Activated CD4-positive, alpha-beta T cell treated with anti-CD3 and anti-CD28 coated beads for 4 hours (primary cell): ENCODE results near the gene ETV5.

Source experiments
- DNase-seq, 2 donors: peaks; one replicate each; pipeline ENCODE4 v3.0.0-alpha.2; 2020

ETV5 gene

DNA sequence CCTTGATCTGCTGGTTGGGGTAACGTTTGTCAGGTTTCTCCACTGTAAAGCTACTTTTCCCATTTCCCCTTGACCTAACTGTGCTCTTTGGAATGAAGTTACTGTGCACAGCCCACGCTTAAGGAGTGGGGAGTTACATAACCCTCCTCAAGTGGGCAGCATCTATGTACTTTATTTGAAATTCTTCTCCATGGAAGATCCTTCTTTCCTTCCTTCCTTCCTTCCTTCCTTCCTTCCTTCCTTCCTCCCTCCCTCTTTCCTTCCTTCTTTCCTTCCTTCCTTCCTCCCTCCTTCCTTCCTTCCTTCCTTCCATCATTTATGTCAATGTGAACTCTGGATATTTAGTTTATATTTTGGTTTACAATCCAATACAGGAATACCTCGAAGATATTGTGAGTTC is 94.0 kb downstream of the ETV5 start:
- DNase-seq = no peak

DNA sequence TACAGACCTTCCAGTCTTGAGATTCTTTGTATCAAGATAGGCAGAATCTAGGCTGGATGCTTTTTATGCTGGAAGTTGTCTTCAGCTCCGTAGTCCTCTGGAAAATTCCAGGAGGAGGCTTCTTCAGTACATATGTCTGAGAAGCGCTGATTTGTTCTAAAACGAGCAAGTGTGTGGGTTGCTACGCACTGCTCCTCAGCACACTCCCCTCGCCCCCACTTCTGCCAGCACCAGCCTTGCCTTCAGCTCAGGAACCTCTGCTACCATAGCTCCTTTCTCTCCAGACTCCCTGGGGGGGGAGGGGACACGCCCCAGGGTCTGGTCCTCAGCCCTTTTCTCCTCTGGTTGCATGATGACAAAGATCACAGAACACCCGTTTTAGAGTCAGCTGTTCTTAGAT is 95.6 kb downstream of the ETV5 start:
- DNase-seq = no peak

DNA sequence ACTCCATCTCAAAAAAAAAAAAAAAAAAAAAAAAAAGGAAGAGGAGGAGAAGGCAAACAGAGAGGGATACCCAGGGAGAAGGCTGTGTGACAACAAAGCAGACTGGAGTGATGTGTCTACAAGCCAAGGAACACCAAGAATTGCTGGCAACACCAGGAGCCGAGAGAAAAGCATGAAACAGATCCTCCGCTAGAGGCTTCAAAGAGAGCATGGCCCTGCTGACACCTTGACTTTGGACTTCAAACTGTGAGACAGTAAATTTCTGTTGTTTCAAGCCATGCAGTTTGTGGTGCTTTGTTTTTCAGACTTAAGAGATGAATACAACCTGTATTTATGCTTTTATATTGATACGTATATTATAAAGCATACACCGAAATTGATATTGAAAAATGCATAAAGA is 96.8 kb downstream of the ETV5 start:
- no peak for DNase-seq

DNA sequence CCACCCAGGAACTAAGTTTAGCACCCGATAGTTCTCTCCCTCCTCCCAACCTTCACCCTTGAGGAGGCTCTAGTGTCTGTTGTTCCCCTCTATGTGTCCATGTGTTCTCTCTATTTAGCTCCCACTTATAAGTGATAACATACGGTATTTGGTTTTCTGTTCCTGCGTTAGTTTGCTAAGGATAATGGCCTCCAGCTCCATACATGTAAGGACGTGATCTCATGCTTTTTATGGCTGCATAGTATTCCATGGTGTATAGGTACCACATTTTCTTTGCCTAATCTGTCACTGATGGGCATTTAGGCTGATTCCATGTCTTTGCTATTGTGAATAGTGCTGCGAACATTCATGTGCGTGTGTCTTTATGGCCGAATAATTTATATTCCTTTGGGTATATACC is 104.2 kb downstream of the ETV5 start:
- DNase-seq = no peak

DNA sequence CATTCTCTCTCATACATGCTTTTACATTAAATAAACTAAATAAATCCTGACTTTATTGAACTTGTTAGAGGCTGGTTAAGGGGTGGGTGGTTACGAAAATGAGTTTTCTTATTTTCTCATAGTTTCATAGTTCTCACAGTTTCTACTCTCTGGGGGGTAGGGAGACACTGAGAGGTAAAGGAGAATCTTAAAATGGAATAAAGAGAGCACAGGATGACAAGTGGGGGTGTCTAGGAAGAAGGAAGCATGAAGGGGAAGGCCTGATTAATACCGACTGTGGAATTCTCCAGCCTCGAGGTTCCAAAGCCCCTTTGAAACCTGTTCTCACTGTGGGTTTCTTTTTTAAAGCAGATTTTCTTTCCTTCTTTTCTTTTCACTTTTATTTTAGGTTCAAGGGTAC is 104.7 kb downstream of the ETV5 start:
- DNase-seq = no peak

DNA sequence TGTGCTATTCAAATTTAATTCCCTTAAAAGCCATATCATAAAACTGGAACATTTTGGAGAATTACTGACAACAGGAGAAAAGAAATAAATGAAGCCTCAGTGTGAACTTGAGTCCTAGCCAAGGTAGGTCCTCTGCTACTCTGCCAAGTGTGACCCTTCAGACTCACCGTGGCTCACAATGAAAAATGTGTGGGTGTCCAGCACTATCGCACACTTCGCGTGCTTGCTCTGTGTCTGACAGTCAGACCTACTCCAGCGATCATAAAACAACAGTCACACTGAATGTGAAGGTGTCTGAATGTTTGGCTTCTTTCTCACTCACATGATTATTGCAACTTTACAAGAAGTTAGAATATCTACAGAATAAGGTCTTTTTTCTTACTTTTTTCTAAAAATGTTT is 105.3 kb downstream of the ETV5 start:
- DNase-seq = no peak

DNA sequence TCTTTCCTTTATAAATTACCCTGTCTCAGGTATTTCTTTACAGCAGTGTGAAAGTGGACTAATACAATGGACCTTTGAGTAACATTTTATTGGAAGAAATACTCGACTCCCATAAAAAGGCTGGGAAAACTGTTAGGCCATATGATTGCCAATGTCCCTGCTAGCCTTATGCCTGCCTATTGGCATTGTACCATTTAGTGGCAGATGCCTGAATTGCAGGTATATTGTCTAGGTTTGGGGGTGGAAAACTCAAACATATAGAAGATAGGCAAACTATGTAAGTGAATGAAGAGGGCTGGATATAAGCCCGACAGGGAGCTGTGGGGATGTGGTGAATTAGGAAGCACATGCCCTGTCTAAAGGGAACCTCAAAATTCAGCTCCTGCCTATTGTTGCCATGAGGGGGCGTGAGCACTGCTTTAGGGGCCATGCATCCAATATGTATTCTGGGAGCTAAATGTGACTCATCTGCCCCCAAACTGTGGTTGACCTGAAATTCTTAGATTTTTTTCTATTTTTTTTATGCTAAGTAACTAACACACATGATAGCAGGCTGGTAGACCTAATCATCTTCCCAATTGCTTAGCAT is 105.9 kb downstream of the ETV5 start:
- DNase-seq = no peak

DNA sequence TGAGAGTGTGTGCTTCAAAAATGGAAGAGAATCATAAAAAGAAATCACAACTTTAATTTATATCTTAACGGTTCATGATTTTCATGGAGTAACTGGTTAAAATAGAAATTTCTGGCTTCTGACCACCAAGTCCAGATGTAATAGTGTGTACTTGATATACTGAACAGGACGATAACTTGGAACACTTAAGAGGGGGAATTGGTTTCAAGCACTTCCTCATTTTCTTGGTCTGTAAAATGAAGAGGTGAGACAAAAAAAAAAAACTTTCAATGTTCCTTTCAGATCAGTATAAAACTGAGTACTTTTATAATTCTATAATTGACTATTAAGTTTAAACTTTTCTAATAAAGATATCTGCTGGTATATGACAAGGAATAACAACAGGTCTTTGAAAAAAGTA is 107.0 kb downstream of the ETV5 start:
- DNase-seq = no peak

DNA sequence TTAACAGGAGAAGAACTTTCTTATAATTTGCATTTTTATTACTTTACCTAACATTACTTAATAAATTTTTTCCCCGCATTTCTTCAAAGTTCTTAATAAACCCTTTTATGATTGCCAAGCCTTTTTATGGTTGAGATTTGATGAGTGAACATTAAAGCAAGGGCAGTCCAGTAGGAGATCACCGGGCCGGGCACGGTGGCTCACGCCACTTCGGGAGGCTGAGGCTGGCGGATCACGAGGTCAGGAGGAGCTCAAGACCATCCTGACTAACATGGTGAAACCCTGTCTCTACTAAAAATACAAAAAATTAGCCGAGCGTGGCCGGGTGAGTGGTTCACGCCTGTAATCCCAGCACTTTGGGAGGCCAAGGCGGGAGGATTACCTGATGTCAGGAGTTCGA is 109.7 kb downstream of the ETV5 start:
- DNase-seq = no peak

DNA sequence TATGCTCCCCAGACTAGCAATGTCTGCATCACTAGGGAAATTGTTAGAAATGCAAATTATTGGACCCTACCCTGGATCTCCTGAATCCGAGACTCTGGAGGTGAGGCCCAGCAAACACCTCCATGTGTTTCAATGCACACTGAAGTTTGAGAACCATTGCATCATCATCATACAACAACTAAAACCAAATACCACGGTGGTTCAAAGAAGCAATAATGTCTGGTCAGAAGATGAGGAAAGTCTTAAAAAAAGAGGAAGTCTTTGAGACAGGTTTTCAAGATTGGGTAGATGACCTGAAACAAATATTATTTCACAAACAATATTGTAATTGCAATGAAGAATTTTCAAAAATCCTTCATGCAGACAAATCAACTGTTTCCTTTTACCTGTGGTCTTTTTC is 110.8 kb downstream of the ETV5 start:
- DNase-seq = no peak

DNA sequence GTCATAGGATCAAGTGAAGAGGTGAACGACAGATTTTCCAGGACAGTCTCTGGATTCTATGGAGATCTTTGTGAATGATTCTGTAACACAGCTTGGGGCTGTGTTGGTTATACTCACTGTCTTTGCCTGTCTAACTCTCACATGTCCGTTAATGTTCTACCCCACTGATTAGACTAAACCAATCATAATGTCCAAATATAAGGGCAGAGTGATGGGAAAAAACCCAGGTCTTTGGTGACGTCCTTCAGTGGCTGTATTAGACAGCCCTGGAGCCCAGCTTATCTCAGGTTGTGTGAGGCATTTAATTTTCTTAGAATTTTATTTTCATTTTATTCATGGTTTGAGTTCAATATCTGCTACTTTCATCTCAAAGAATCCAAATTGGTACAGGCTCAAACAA is 111.8 kb downstream of the ETV5 start:
- no peak for DNase-seq
